ENCODE results near the gene SPATC1L. TPM values are rescaled to one million over a fixed set of nuclear protein-coding genes. Genes with fewer than 3 reads are reported as not detected.
A peak's percentile ranks its signal among the peaks of the same experiment; 100 is the strongest.

Gene SPATC1L
- 5.2 TPM for total RNA-seq

GRCh38 chr21:46183910-46184624 lies at the start of gene SPATC1L:
Gene SPATC1L, minus strand, starts transcription at chr21:46184459. Its CDS starts 1,643 bp downstream, at chr21:46182816.
- intact Hi-C loops (cut with DNase I) = no loop called here
- Histone ChIP-seq H3K9me3 (no peaks in the 10 kb centered on the region), H3K36me3 (no peaks in the 10 kb centered on the region), H3K4me1 (peaks cover 36% of the 10 kb centered on the region), H3K27ac (peak within 1 kb of the TSS; percentile 93), H3K4me3 (peak within 1 kb of the TSS; percentile 40 to 62), H3K27me3 (no peaks in the 10 kb centered on the region)
- DNase-seq (ENCODE audit: extremely low spot score in 2 of 2) = peak in 1 of 2 donors; percentile 89
- no peak for TF ChIP-seq POLR2AphosphoS5 (IDR thresholded peaks at IDR 0.05; ENCODE audit: insufficient read depth in 1 of 2, low read depth in 1 of 2)
- no peak for TF ChIP-seq CTCF (IDR thresholded peaks at IDR 0.05)
- no peak for TF ChIP-seq POLR2A (IDR thresholded peaks at IDR 0.05)

- peak overlapping the region; percentile 96 for H3K27ac ChIP-seq
- H3K36me3 ChIP-seq = peaks cover 0 to 9% of the 10 kb centered on the region in 2 donors
- H3K9me3 ChIP-seq = no peaks in the 10 kb centered on the region
- H3K27me3 ChIP-seq = no peaks in the 10 kb centered on the region
- intact Hi-C loops (cut with DNase I) = loop anchor here (5.0 to 10.0 kb wide), 2 partner anchors 85 to 258 kb away; no protein-coding TSS in a partner anchor
- H3K4me1 ChIP-seq = peaks cover 33% of the 10 kb centered on the region
- TF ChIP-seq CTCF (IDR thresholded peaks at IDR 0.05) = no peak
- no peak for TF ChIP-seq POLR2A (IDR thresholded peaks at IDR 0.05)
- no peak for TF ChIP-seq POLR2AphosphoS5 (IDR thresholded peaks at IDR 0.05; ENCODE audit: insufficient read depth in 1 of 2, low read depth in 1 of 2)
- H3K4me3 ChIP-seq = peak overlapping the region; percentile 60 to 97
- no peak for DNase-seq (ENCODE audit: extremely low spot score in 2 of 2)
These were observed 45.6 kb upstream of the SPATC1L start for GRCh38 chr21:46229923-46230260.

- no peaks in the 10 kb centered on the region for H3K9me3 ChIP-seq
- no peak for DNase-seq (ENCODE audit: extremely low spot score in 2 of 2)
- no peak for TF ChIP-seq POLR2A (IDR thresholded peaks at IDR 0.05)
- peak in 2 of 3 experiments; percentile 34 to 74 for TF ChIP-seq CTCF (IDR thresholded peaks at IDR 0.05)
- no peak for TF ChIP-seq POLR2AphosphoS5 (IDR thresholded peaks at IDR 0.05; ENCODE audit: insufficient read depth in 1 of 2, low read depth in 1 of 2)
- H3K4me1 ChIP-seq = peaks cover 33% of the 10 kb centered on the region
- peak overlapping the region; percentile 60 to 97 for H3K4me3 ChIP-seq
- peaks cover 0 to 4% of the 10 kb centered on the region in 2 donors for H3K36me3 ChIP-seq
- intact Hi-C loops (cut with DNase I) = loop anchor here (5.0 to 10.0 kb wide), 2 partner anchors 85 to 257 kb away; no protein-coding TSS in a partner anchor
- no peaks in the 10 kb centered on the region for H3K27me3 ChIP-seq
- H3K27ac ChIP-seq = peak overlapping the region; percentile 96
These were observed 45.1 kb upstream of the SPATC1L start for GRCh38 chr21:46229133-46229922.

- Histone ChIP-seq H3K27me3 (no peaks in the 10 kb centered on the region), H3K36me3 (peaks cover 0 to 4% of the 10 kb centered on the region in 2 donors), H3K4me3 (peak within 1 kb of the TSS; percentile 60 to 97), H3K9me3 (no peaks in the 10 kb centered on the region), H3K4me1 (peaks cover 33% of the 10 kb centered on the region), H3K27ac (peak within 1 kb of the TSS; percentile 96)
- TF ChIP-seq POLR2AphosphoS5 (IDR thresholded peaks at IDR 0.05; ENCODE audit: insufficient read depth in 1 of 2, low read depth in 1 of 2) (peak in 1 of 2 donors; percentile 86), CTCF (IDR thresholded peaks at IDR 0.05) (no peak), POLR2A (IDR thresholded peaks at IDR 0.05) (peak in 1 of 2 donors; percentile 57)
- intact Hi-C loops (cut with DNase I) = loop anchor here (5.0 to 10.0 kb wide), 2 partner anchors 84 to 256 kb away; no protein-coding TSS in a partner anchor
- DNase-seq (ENCODE audit: extremely low spot score in 2 of 2) = peak; percentile 93 to 97
These were observed 44.2 kb upstream of the SPATC1L start, which contains the start of gene LSS for GRCh38 chr21:46228345-46229051. Gene LSS, minus strand, starts transcription at chr21:46228774. Its CDS starts 29 bp downstream, at chr21:46228745.
